Heart right ventricle (tissue), 16 donors: ENCODE data around the gene F13B. TPM values are rescaled to one million over a fixed set of nuclear protein-coding genes. Genes with fewer than 3 reads are reported as not detected.

Source experiments
- ATAC-seq, 8 donors: fragments of 200-7000 bp; cut with Tn5 transposase; one replicate each; pipeline ENCODE4 v1.9.1; 2020; ENCODE audit warnings: mild to moderate bottlenecking in 8 of 8, moderate library complexity in 8 of 8, moderate number of reproducible peaks in 1 of 8
- DNase-seq, 2 donors: peaks; one replicate each; pipeline ENCODE4 v3.0.0-alpha.2; 2020
- H3K27ac ChIP-seq, 10 donors: fragments of 200-600 bp; sonication (generic) in 2 of 10; one replicate each; pipeline versions ENCODE4 v1.5.0 to v1.8.0; 2020 to 2022; ENCODE audit warnings: mild to moderate bottlenecking in 3 of 10
- H3K27me3 ChIP-seq, 7 donors: fragments of 200-600 bp; one replicate each; pipeline ENCODE4 v1.8.0; 2021 to 2022; ENCODE audit warnings: mild to moderate bottlenecking in 2 of 7
- H3K36me3 ChIP-seq, 9 donors: fragments of 200-600 bp; sonication (generic) in 1 of 9; one replicate each; pipeline versions ENCODE4 v1.5.0 to v1.8.0; 2020 to 2022; ENCODE audit warnings: mild to moderate bottlenecking in 2 of 9
- H3K4me1 ChIP-seq, 9 donors: fragments of 200-600 bp; sonication (generic) in 1 of 9; one replicate each; pipeline versions ENCODE4 v1.5.0 to v1.8.0; 2020 to 2022; ENCODE audit warnings: mild to moderate bottlenecking in 4 of 9
- H3K4me3 ChIP-seq, 10 donors: fragments of 200-600 bp; sonication (generic) in 2 of 10; one replicate each; pipeline versions ENCODE4 v1.5.0 to v1.8.0; 2020 to 2022; ENCODE audit warnings: mild to moderate bottlenecking in 7 of 10, moderate library complexity in 2 of 10
- H3K9me3 ChIP-seq, 11 donors: fragments of 200-600 bp in 10 of 11; sonication (generic) in 2 of 11; one replicate each; pipeline versions ENCODE4 v1.5.0 to v1.8.0; 2013 to 2022; ENCODE audit warnings: mild to moderate bottlenecking in 2 of 11, control low read depth in 1 of 11, moderate library complexity in 1 of 11
- WGBS, 2 donors: extraction: QIAGEN DNeasy Blood & Tissue Kit; methylation state at CpG; one replicate each; pipeline ENCODE4 v1.1.7; 2013; ENCODE audit warnings: inconsistent platforms in 1 of 2; 5-methylcytosine and 5-hydroxymethylcytosine counted together
- intact Hi-C, 10 donors: fragments of 100-400 bp; cut with DNase I; formaldehyde crosslinking; loops; one replicate each; pipeline versions ENCODE4 v1.11.1 to v1.14.2; 2022
- long read RNA-seq, 3 donors: library from polyadenylated mRNA; unstranded; transcript quantifications; one replicate each; pipeline ENCODE4 v2.0.0, GENCODE V29; 2020 to 2021
- polyA plus RNA-seq, 2 donors: library from polyadenylated mRNA; stranded (reverse); fragments of 200-250 nt; gene quantifications; one replicate each; pipeline ENCODE4 v1.2.3, GENCODE V29; 2013
- total RNA-seq, 10 donors: library from RNA; stranded (reverse); fragmentation: NEBNext Ultra II Directional in 3 of 10; extraction: Animal tissue kit (Norgen Biotek cat#: 25700) in 3 of 10; gene quantifications; one replicate each; pipeline versions ENCODE4 v1.2.1 to v1.2.4, GENCODE V29; 2021 to 2023
- TF ChIP-seq, protein P1 (sequence below), 9 donors: fragments of 200-600 bp; sonication (generic) in 2 of 9; IDR thresholded peaks; one replicate each; pipeline versions ENCODE4 v1.5.0 to v1.8.0; 2021 to 2022; ENCODE audit warnings: antibody characterized with exemption in 9 of 9, mild to moderate bottlenecking in 5 of 9, moderate library complexity in 1 of 9
- donor health status: Arrhythmogenic right ventricular cardiomyopathy.
- donor health status: ischemic (EF 13 %, LVEDD 7.1; RV severe dilation, severe dysfunction).
- donor health status: healthy with polysubstance abuse.
- donor health status: DM: no; HTN: yes; CAD: no.
- donor health status: DM: no; HTN: no; CAD: no.
- donor health status: ischemic (EF 25% LVEDD 6.9; RV normal size, moderate dysfunction).
- donor health status: ischemic (EF 25% LVEDD 5.7; RV mildly dilated, moderate dysfunction).
- donor health status: healthy.
- donor health status: DM: yes; HTN: yes; CAD: no.
- donor health status: Ischemic cardiomyopathy.
- donor health status: ischemic (EF 35%, LVEDD 5.7; RV mildly dilated, moderate dysfunction).
- donor health status: nonischemic (EF 11% LVEDD 7.7; RV severe dilation, severe dysfunction).
- donor health status: DM: yes; HTN: yes; CAD: no.
- donor health status: PGD.
- donor health status: ischemic (EF 29% LVEDD 5.4; RV normal size, mild dysfunction).
- donor health status: nonischemic (EF 23%, LVEDD 6.1; RV moderate dilation, normal function).

F13B gene, protein sequence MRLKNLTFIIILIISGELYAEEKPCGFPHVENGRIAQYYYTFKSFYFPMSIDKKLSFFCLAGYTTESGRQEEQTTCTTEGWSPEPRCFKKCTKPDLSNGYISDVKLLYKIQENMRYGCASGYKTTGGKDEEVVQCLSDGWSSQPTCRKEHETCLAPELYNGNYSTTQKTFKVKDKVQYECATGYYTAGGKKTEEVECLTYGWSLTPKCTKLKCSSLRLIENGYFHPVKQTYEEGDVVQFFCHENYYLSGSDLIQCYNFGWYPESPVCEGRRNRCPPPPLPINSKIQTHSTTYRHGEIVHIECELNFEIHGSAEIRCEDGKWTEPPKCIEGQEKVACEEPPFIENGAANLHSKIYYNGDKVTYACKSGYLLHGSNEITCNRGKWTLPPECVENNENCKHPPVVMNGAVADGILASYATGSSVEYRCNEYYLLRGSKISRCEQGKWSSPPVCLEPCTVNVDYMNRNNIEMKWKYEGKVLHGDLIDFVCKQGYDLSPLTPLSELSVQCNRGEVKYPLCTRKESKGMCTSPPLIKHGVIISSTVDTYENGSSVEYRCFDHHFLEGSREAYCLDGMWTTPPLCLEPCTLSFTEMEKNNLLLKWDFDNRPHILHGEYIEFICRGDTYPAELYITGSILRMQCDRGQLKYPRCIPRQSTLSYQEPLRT
- not detected for total RNA-seq
- polyA plus RNA-seq, result not detected
- long read RNA-seq, donor 1, result 0 reads
- long read RNA-seq, donor 2, result 0 reads
- long read RNA-seq, donor 3, result 0 reads

DNA sequence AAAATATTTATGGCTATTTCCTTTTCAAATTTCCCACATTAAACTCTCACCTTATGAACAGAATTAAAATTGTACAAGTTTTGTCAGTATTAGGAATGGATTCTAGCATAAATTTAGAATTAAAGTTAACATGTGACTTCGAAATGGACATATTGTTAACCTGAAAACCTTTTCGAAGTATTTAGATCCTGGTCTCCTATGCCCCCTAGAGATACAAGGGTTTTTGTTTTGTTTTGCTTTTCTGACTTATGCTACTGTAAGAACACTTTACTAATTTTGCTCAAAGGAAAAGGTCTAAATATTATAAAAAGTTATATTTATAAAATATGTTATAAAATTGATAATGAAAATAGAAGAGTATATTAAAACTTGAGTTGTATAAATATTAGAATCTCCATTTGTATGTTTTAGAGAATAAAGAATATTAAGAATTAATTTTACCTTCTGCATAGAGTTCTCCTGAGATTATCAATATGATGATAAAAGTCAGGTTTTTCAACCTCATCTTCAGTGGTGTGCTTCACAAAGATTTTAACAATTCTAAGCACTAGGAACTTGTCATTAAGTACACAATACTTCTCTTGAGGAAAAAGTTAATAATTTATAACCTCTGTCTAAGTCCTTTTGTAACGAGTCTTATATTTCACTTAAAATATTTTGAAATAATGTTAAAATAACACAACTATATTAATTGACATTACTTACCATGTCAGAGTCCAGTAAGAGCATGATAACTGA, at the start of gene F13B:
Gene F13B (minus strand): TSS at position 542 of the 738 bp plus-strand sequence. CDS start 37 bp downstream, at position 505.
- no peak for DNase-seq
- no peak for ATAC-seq
- Histone ChIP-seq H3K9me3 (peaks cover 0 to 14% (median 0%) of the 10 kb centered on the region in 11 donors), H3K27ac (no peak within 1 kb of the TSS), H3K4me1 (no peaks in the 10 kb centered on the region), H3K4me3 (no peak within 1 kb of the TSS), H3K27me3 (no peaks in the 10 kb centered on the region), H3K36me3 (no peaks in the 10 kb centered on the region)
- WGBS, 2 donors, result 78 to 88% methylated on average over 3 of the region's 3 CpGs
- TF ChIP-seq, protein P1, sequence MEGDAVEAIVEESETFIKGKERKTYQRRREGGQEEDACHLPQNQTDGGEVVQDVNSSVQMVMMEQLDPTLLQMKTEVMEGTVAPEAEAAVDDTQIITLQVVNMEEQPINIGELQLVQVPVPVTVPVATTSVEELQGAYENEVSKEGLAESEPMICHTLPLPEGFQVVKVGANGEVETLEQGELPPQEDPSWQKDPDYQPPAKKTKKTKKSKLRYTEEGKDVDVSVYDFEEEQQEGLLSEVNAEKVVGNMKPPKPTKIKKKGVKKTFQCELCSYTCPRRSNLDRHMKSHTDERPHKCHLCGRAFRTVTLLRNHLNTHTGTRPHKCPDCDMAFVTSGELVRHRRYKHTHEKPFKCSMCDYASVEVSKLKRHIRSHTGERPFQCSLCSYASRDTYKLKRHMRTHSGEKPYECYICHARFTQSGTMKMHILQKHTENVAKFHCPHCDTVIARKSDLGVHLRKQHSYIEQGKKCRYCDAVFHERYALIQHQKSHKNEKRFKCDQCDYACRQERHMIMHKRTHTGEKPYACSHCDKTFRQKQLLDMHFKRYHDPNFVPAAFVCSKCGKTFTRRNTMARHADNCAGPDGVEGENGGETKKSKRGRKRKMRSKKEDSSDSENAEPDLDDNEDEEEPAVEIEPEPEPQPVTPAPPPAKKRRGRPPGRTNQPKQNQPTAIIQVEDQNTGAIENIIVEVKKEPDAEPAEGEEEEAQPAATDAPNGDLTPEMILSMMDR (IDR thresholded peaks at IDR 0.05), result peak in 1 of 9 donors; percentile 7
- intact Hi-C loops, result no loop called here

DNA sequence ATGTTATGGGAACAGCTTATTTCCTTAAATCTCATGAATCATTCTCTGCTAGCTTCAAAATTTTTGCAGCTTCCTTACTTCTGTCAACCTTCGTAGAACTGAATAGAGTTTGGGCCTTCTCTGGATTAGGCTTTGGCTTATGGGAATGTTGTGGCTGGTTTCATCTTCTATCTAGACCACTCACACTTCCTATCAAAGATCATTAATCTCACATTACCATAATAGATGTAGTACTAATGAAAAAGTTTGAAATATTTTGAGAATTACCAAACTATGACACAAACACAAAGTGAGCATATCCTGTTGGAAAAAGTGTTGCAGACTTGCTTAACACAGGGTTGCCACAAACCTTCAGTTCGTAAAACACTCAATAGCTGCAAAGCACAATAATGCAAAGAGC, 49.1 kb upstream of the F13B start:
- no peak for DNase-seq
- Histone ChIP-seq H3K9me3 (no peaks in the 10 kb centered on the region), H3K27me3 (no peaks in the 10 kb centered on the region), H3K4me3 (no peak overlapping the region), H3K36me3 (peaks cover 0 to 23% (median 0%) of the 10 kb centered on the region in 9 donors), H3K27ac (no peak overlapping the region), H3K4me1 (no peaks in the 10 kb centered on the region)
- ATAC-seq, result no peak
- 96 to 98% methylated on average over 2 of the region's 2 CpGs for WGBS, 2 donors
- TF ChIP-seq, protein P1 (IDR thresholded peaks at IDR 0.05), result no peak
- intact Hi-C loops, result no loop called here

DNA sequence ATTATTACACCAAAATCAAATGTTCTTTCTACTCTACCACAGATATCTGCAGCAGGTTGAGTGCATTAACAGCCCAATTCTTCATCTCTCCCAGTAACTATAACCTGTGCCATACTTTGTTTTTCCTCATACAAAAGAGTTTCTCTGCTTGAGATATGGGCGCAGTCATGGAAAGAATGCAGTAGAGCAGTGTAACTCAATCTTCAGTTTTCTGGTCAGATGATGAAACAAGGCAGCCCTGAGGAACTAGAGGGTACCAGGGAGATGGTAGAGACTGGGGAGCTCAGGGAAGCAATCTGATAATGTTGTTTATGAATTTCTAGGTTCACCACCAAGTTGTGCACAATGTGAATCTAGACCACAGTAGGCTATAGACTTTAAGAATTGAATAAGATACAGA, 39.8 kb upstream of the F13B start:
- Histone ChIP-seq H3K4me3 (no peak overlapping the region), H3K27me3 (no peaks in the 10 kb centered on the region), H3K4me1 (peaks cover 0 to 9% (median 0%) of the 10 kb centered on the region in 9 donors), H3K36me3 (peaks cover 0 to 26% (median 0%) of the 10 kb centered on the region in 9 donors), H3K9me3 (no peaks in the 10 kb centered on the region), H3K27ac (no peak overlapping the region)
- ATAC-seq (no peak), DNase-seq (no peak)
- WGBS, 2 donors, result 99 to 100% methylated on average over 1 of the region's 1 CpG
- intact Hi-C loops, result loop anchor here in 1 of 10 donors (5.0 kb wide), 1 partner anchor 380 kb away; no protein-coding TSS in a partner anchor
- TF ChIP-seq, protein P1 (IDR thresholded peaks at IDR 0.05), result no peak

DNA sequence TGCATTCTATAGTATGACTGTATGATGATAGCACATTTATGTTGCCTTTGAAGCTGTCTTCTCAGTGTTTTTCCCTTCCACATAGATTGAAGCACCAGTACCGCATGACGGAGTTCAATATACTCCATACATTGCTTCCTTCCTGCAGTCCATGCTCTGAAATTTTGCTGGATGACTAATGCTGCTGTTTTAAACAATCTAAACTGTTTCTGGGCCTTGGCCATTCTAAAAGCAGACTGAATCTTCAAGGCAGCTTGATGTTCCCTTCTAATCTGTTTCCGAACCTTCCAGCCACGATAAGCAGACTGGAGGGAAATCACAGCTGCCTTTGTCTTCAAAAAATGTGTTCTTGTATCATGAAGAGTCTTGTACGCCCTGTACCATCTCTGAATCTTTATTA, 36.2 kb upstream of the F13B start:
- TF ChIP-seq, protein P1 (IDR thresholded peaks at IDR 0.05), result no peak
- no peak for DNase-seq

More for the DNA sequence above, 36.2 kb upstream of the F13B start:
- 66 to 72% methylated on average over 5 of the region's 5 CpGs for WGBS, 2 donors
- peak in 2 of 8 donors; percentile 35 to 41 for ATAC-seq
- Histone ChIP-seq H3K4me3 (no peak overlapping the region), H3K9me3 (no peaks in the 10 kb centered on the region), H3K36me3 (peaks cover 0 to 26% (median 0%) of the 10 kb centered on the region in 9 donors), H3K27me3 (no peaks in the 10 kb centered on the region), H3K27ac (no peak overlapping the region), H3K4me1 (peaks cover 0 to 28% (median 10%) of the 10 kb centered on the region in 9 donors)
- intact Hi-C loops, result no loop called here
